ENCODE measurements around the gene DLG2. TPM values are rescaled to one million over a fixed set of nuclear protein-coding genes. Genes with fewer than 3 reads are reported as not detected.

Gene DLG2
- total and polyA plus RNA-seq, 3 experiments from 2014 or later, result 0.81 to 1.5 (median 1.3) TPM

GRCh38 chr11:83809274-83809673, 1817.9 kb downstream of the DLG2 start:
- ChIA-PET POLR2A (no interaction called here), CTCF (no interaction called here)
- H3K27ac Mint-ChIP-seq, result no peak overlapping the region
- Histone ChIP-seq H3K27ac (ENCODE audit: low read depth, low read length) (no peak overlapping the region), H3K9me3 (ENCODE audit: low read length) (no peaks in the 10 kb centered on the region), H3K4me1 (ENCODE audit: insufficient read depth, low read length) (no peaks in the 10 kb centered on the region), H3K4me3 (ENCODE audit: low read length) (no peak overlapping the region), H3K27me3 (ENCODE audit: insufficient read depth, low read length, poor library complexity, severe bottlenecking) (no peaks in the 10 kb centered on the region), H3K36me3 (ENCODE audit: insufficient read depth, low read length) (no peaks in the 10 kb centered on the region)
- DNase-seq, result no peak
- no peaks in the 10 kb centered on the region for H3K36me3 Mint-ChIP-seq
- no peaks in the 10 kb centered on the region for H3K4me1 Mint-ChIP-seq
- peaks cover 0 to 8% of the 10 kb centered on the region in 2 donors for H3K27me3 Mint-ChIP-seq
- no peaks in the 10 kb centered on the region for H3K9me3 Mint-ChIP-seq
- H3K4me3 Mint-ChIP-seq, result no peak overlapping the region

- H3K27me3 ChIP-seq (ENCODE audit: insufficient read depth, low read length, poor library complexity, severe bottlenecking), result no peaks in the 10 kb centered on the region
- ChIA-PET CTCF (no interaction called here), POLR2A (no interaction called here)
- Mint-ChIP-seq H3K27me3 (no peaks in the 10 kb centered on the region), H3K36me3 (no peaks in the 10 kb centered on the region), H3K9me3 (no peaks in the 10 kb centered on the region), H3K4me3 (no peak overlapping the region), H3K4me1 (no peaks in the 10 kb centered on the region), H3K27ac (no peak overlapping the region)
- H3K36me3 ChIP-seq (ENCODE audit: insufficient read depth, low read length), result no peaks in the 10 kb centered on the region
- H3K9me3 ChIP-seq (ENCODE audit: low read length), result no peaks in the 10 kb centered on the region
- H3K4me1 ChIP-seq (ENCODE audit: insufficient read depth, low read length), result no peaks in the 10 kb centered on the region
- no peak overlapping the region for H3K27ac ChIP-seq (ENCODE audit: low read depth, low read length)
- no peak for DNase-seq
- no peak overlapping the region for H3K4me3 ChIP-seq (ENCODE audit: low read length)
These were observed 1825.3 kb downstream of the DLG2 start for GRCh38 chr11:83801799-83802198.

- H3K27me3 Mint-ChIP-seq, result no peaks in the 10 kb centered on the region
- no peak overlapping the region for H3K4me3 ChIP-seq (ENCODE audit: low read length)
- no peaks in the 10 kb centered on the region for H3K4me1 ChIP-seq (ENCODE audit: insufficient read depth, low read length)
- no peak overlapping the region for H3K4me3 Mint-ChIP-seq
- H3K36me3 Mint-ChIP-seq, result no peaks in the 10 kb centered on the region
- no peaks in the 10 kb centered on the region for H3K36me3 ChIP-seq (ENCODE audit: insufficient read depth, low read length)
- H3K4me1 Mint-ChIP-seq, result no peaks in the 10 kb centered on the region
- no peaks in the 10 kb centered on the region for H3K27me3 ChIP-seq (ENCODE audit: insufficient read depth, low read length, poor library complexity, severe bottlenecking)
- H3K27ac Mint-ChIP-seq, result no peak overlapping the region
- no peak for DNase-seq
- no peak overlapping the region for H3K27ac ChIP-seq (ENCODE audit: low read depth, low read length)
- peaks cover 0 to 2% (median 0%) of the 10 kb centered on the region in 5 donors for H3K9me3 Mint-ChIP-seq
- CTCF ChIA-PET, result no interaction called here
- POLR2A ChIA-PET, result no interaction called here
- no peaks in the 10 kb centered on the region for H3K9me3 ChIP-seq (ENCODE audit: low read length)
These were observed 1833.8 kb downstream of the DLG2 start for GRCh38 chr11:83793310-83793709.

- no peaks in the 10 kb centered on the region for H3K4me1 ChIP-seq (ENCODE audit: insufficient read depth, low read length)
- H3K4me3 Mint-ChIP-seq, result no peak overlapping the region
- no peaks in the 10 kb centered on the region for H3K27me3 ChIP-seq (ENCODE audit: insufficient read depth, low read length, poor library complexity, severe bottlenecking)
- H3K27ac ChIP-seq (ENCODE audit: low read depth, low read length), result no peak overlapping the region
- ChIA-PET POLR2A (no interaction called here), CTCF (no interaction called here)
- H3K4me1 Mint-ChIP-seq, result no peaks in the 10 kb centered on the region
- H3K27me3 Mint-ChIP-seq, result peaks cover 0 to 1% of the 10 kb centered on the region in 2 donors
- no peak for DNase-seq
- H3K9me3 Mint-ChIP-seq, result peaks cover 0 to 2% (median 0%) of the 10 kb centered on the region in 5 donors
- no peak overlapping the region for H3K4me3 ChIP-seq (ENCODE audit: low read length)
- H3K9me3 ChIP-seq (ENCODE audit: low read length), result no peaks in the 10 kb centered on the region
- no peak overlapping the region for H3K27ac Mint-ChIP-seq
- no peaks in the 10 kb centered on the region for H3K36me3 Mint-ChIP-seq
- no peaks in the 10 kb centered on the region for H3K36me3 ChIP-seq (ENCODE audit: insufficient read depth, low read length)
These were observed 1835.6 kb downstream of the DLG2 start for GRCh38 chr11:83791557-83791956.

GRCh38 chr11:83785942-83786341, 1841.2 kb downstream of the DLG2 start:
- CTCF ChIA-PET, result no interaction called here
- no peaks in the 10 kb centered on the region for H3K9me3 ChIP-seq (ENCODE audit: low read length)
- H3K27ac ChIP-seq (ENCODE audit: low read depth, low read length), result no peak overlapping the region
- no peak overlapping the region for H3K4me3 ChIP-seq (ENCODE audit: low read length)
- Mint-ChIP-seq H3K36me3 (no peaks in the 10 kb centered on the region), H3K27ac (no peak overlapping the region), H3K4me1 (no peaks in the 10 kb centered on the region), H3K27me3 (peaks cover 0 to 1% of the 10 kb centered on the region in 2 donors), H3K9me3 (peaks cover 0 to 4% (median 0%) of the 10 kb centered on the region in 5 donors), H3K4me3 (no peak overlapping the region)
- no peaks in the 10 kb centered on the region for H3K27me3 ChIP-seq (ENCODE audit: insufficient read depth, low read length, poor library complexity, severe bottlenecking)
- no peaks in the 10 kb centered on the region for H3K36me3 ChIP-seq (ENCODE audit: insufficient read depth, low read length)
- POLR2A ChIA-PET, result no interaction called here
- H3K4me1 ChIP-seq (ENCODE audit: insufficient read depth, low read length), result no peaks in the 10 kb centered on the region
- DNase-seq, result no peak

- ChIA-PET CTCF (no interaction called here), POLR2A (no interaction called here)
- no peaks in the 10 kb centered on the region for H3K4me1 Mint-ChIP-seq
These were observed 1842.7 kb downstream of the DLG2 start for GRCh38 chr11:83784419-83784818.

GRCh38 chr11:83782329-83782728, 1844.8 kb downstream of the DLG2 start:
- no peak for DNase-seq
- Histone ChIP-seq H3K4me3 (ENCODE audit: low read length) (no peak overlapping the region), H3K9me3 (ENCODE audit: low read length) (no peaks in the 10 kb centered on the region), H3K27me3 (ENCODE audit: insufficient read depth, low read length, poor library complexity, severe bottlenecking) (no peaks in the 10 kb centered on the region), H3K4me1 (ENCODE audit: insufficient read depth, low read length) (no peaks in the 10 kb centered on the region), H3K27ac (ENCODE audit: low read depth, low read length) (no peak overlapping the region), H3K36me3 (ENCODE audit: insufficient read depth, low read length) (no peaks in the 10 kb centered on the region)
- H3K36me3 Mint-ChIP-seq, result no peaks in the 10 kb centered on the region
- no peak overlapping the region for H3K4me3 Mint-ChIP-seq
- ChIA-PET CTCF (no interaction called here), POLR2A (no interaction called here)
- no peak overlapping the region for H3K27ac Mint-ChIP-seq
- no peaks in the 10 kb centered on the region for H3K27me3 Mint-ChIP-seq
- H3K4me1 Mint-ChIP-seq, result no peaks in the 10 kb centered on the region
- H3K9me3 Mint-ChIP-seq, result peaks cover 0 to 2% (median 0%) of the 10 kb centered on the region in 5 donors

More at GRCh38 chr11:83784419-83784818, 1842.7 kb downstream of the DLG2 start:
- H3K9me3 ChIP-seq (ENCODE audit: low read length), result no peaks in the 10 kb centered on the region
- H3K27me3 Mint-ChIP-seq, result peaks cover 0 to 1% of the 10 kb centered on the region in 2 donors
- DNase-seq, result no peak
- H3K36me3 ChIP-seq (ENCODE audit: insufficient read depth, low read length), result no peaks in the 10 kb centered on the region
- H3K9me3 Mint-ChIP-seq, result peaks cover 0 to 4% (median 0%) of the 10 kb centered on the region in 5 donors
- H3K4me3 ChIP-seq (ENCODE audit: low read length), result no peak overlapping the region
- H3K27ac Mint-ChIP-seq, result no peak overlapping the region
- H3K27ac ChIP-seq (ENCODE audit: low read depth, low read length), result no peak overlapping the region
- no peaks in the 10 kb centered on the region for H3K27me3 ChIP-seq (ENCODE audit: insufficient read depth, low read length, poor library complexity, severe bottlenecking)
- H3K36me3 Mint-ChIP-seq, result no peaks in the 10 kb centered on the region
- H3K4me1 ChIP-seq (ENCODE audit: insufficient read depth, low read length), result no peaks in the 10 kb centered on the region
- H3K4me3 Mint-ChIP-seq, result no peak overlapping the region

- H3K36me3 ChIP-seq (ENCODE audit: insufficient read depth, low read length), result no peaks in the 10 kb centered on the region
- no peak overlapping the region for H3K27ac ChIP-seq (ENCODE audit: low read depth, low read length)
- ChIA-PET CTCF (no interaction called here), POLR2A (no interaction called here)
- no peak for DNase-seq
- Mint-ChIP-seq H3K4me1 (no peaks in the 10 kb centered on the region), H3K27me3 (peaks cover 0 to under 1% of the 10 kb centered on the region in 2 donors), H3K36me3 (no peaks in the 10 kb centered on the region), H3K9me3 (peaks cover 0 to 3% (median 0%) of the 10 kb centered on the region in 5 donors), H3K27ac (no peak overlapping the region), H3K4me3 (no peak overlapping the region)
- no peak overlapping the region for H3K4me3 ChIP-seq (ENCODE audit: low read length)
- no peaks in the 10 kb centered on the region for H3K9me3 ChIP-seq (ENCODE audit: low read length)
- no peaks in the 10 kb centered on the region for H3K4me1 ChIP-seq (ENCODE audit: insufficient read depth, low read length)
- H3K27me3 ChIP-seq (ENCODE audit: insufficient read depth, low read length, poor library complexity, severe bottlenecking), result no peaks in the 10 kb centered on the region
These were observed 1847.3 kb downstream of the DLG2 start for GRCh38 chr11:83779876-83780275.

- H3K4me3 Mint-ChIP-seq, result no peak overlapping the region
- H3K9me3 Mint-ChIP-seq, result peaks cover 0 to 3% (median 0%) of the 10 kb centered on the region in 5 donors
- H3K27me3 Mint-ChIP-seq, result peaks cover 0 to 3% of the 10 kb centered on the region in 2 donors
- no peaks in the 10 kb centered on the region for H3K4me1 Mint-ChIP-seq
- CTCF ChIA-PET, result no interaction called here
- H3K36me3 ChIP-seq (ENCODE audit: insufficient read depth, low read length), result no peaks in the 10 kb centered on the region
- POLR2A ChIA-PET, result no interaction called here
- no peak overlapping the region for H3K4me3 ChIP-seq (ENCODE audit: low read length)
- H3K27me3 ChIP-seq (ENCODE audit: insufficient read depth, low read length, poor library complexity, severe bottlenecking), result no peaks in the 10 kb centered on the region
- H3K27ac ChIP-seq (ENCODE audit: low read depth, low read length), result no peak overlapping the region
- no peak for DNase-seq
- H3K36me3 Mint-ChIP-seq, result no peaks in the 10 kb centered on the region
- H3K4me1 ChIP-seq (ENCODE audit: insufficient read depth, low read length), result no peaks in the 10 kb centered on the region
- H3K9me3 ChIP-seq (ENCODE audit: low read length), result no peaks in the 10 kb centered on the region
- peak overlapping the region in 1 of 8 donors; percentile 57 for H3K27ac Mint-ChIP-seq
These were observed 1848.5 kb downstream of the DLG2 start for GRCh38 chr11:83778596-83778995.
